ENCODE measurements around the gene THOC1.

Gene THOC1

GRCh38 chr18:306608-307255 lies 38.9 kb upstream of the THOC1 start:
- DNase-seq (ENCODE audit: extremely low spot score): no peak
- ChIA-PET POLR2A (no interaction called here), CTCF (interaction anchor here (1.5 to 1.6 kb wide), 2 partner anchors 10 to 13 kb away, joined by 5 to 6 read pairs; no protein-coding TSS in a partner anchor)

GRCh38 chr18:305003-305501 lies 37.2 kb upstream of the THOC1 start:
- ChIA-PET POLR2A (no interaction called here), CTCF (interaction anchor here (1.0 to 1.5 kb wide), 2 partner anchors 9 to 15 kb away, joined by 4 to 6 read pairs; no protein-coding TSS in a partner anchor)
- no peak for DNase-seq (ENCODE audit: extremely low spot score)
- no peak for TF ChIP-seq CTCF (IDR thresholded peaks at IDR 0.05; ENCODE audit: control extremely low read depth, extremely low read depth, low read depth, missing control alignments)

More at GRCh38 chr18:306608-307255, 38.9 kb upstream of the THOC1 start:
- TF ChIP-seq CTCF (IDR thresholded peaks at IDR 0.05; ENCODE audit: control extremely low read depth, extremely low read depth, low read depth, missing control alignments): no peak

GRCh38 chr18:303607-304006 lies 35.8 kb upstream of the THOC1 start:
- ChIA-PET CTCF (interaction anchor here (1.3 kb wide), 2 partner anchors 11 to 12 kb away, joined by 4 to 5 read pairs; no protein-coding TSS in a partner anchor), POLR2A (no interaction called here)
- TF ChIP-seq CTCF (IDR thresholded peaks at IDR 0.05; ENCODE audit: control extremely low read depth, extremely low read depth, low read depth, missing control alignments): no peak
- DNase-seq (ENCODE audit: extremely low spot score): no peak

- POLR2A ChIA-PET: no interaction called here
- CTCF ChIA-PET: interaction anchor here (1.3 kb wide), 2 partner anchors 12 kb away, joined by 4 to 5 read pairs; no protein-coding TSS in a partner anchor
- DNase-seq (ENCODE audit: extremely low spot score): no peak
- TF ChIP-seq CTCF (IDR thresholded peaks at IDR 0.05; ENCODE audit: control extremely low read depth, extremely low read depth, low read depth, missing control alignments): no peak
These were observed 35.2 kb upstream of the THOC1 start for GRCh38 chr18:303011-303410.

- TF ChIP-seq CTCF (IDR thresholded peaks at IDR 0.05; ENCODE audit: control extremely low read depth, extremely low read depth, low read depth, missing control alignments): no peak
- ChIA-PET CTCF (interaction anchor here (1.3 kb wide), 1 partner anchor 13 kb away, joined by 5 read pairs; no protein-coding TSS in a partner anchor), POLR2A (no interaction called here)
- no peak for DNase-seq (ENCODE audit: extremely low spot score)
These were observed 34.2 kb upstream of the THOC1 start for GRCh38 chr18:302097-302496.

- TF ChIP-seq CTCF (IDR thresholded peaks at IDR 0.05; ENCODE audit: control extremely low read depth, extremely low read depth, low read depth, missing control alignments): no peak
- ChIA-PET POLR2A (no interaction called here), CTCF (interaction anchor here (1.1 kb wide), 1 partner anchor 11 kb away, joined by 3 read pairs; no protein-coding TSS in a partner anchor)
- DNase-seq (ENCODE audit: extremely low spot score): no peak
These were observed 30.1 kb upstream of the THOC1 start for GRCh38 chr18:297936-298335.

All from GM10248 (cell line).